HG02759 (cell line): ENCODE measurements around the gene ASZ1.

Source experiments
- ATAC-seq: cut with Tn5 transposase; IDR thresholded peaks from one replicate; pipeline ENCODE4 v1.9.1; 2021; ENCODE audit warnings: mild to moderate bottlenecking, moderate library complexity; ENCODE audit not compliant: unreplicated experiment

Gene ASZ1

DNA sequence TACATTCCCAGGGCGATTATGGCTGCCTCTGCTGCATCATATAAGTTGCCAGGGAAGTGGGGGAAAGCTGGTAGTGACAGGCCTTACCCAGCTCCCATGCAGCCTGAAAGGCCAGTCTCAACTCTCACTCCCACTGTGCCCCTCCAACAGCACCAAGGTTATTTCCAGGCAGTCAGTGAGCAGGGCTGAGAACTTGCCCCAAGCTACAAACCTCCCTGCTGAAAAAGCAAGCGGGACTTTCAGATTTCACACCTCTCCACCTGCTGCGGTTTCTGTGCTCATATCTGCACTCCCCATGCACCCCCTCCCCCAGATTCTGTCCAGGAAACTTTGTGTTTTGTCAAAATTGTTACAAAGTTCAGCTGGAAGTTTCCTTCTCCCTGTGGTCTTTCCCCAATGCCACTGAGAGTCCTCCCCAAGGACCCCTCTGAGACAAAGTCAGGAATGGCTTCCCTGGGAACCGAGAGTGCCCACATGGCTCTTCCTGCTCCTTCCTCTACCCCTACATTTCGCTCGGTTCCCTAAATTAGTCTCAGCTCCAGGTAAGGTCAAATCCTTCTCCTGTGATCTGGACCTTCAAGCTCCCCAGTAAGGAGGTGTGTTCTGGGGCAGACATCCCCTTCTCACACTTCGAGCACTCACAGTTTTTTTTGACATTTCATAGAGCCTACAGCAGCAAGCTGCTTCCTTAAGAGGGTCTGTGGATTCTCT, 79.2 kb downstream of the ASZ1 start:
- peak; percentile 90 for ATAC-seq

DNA sequence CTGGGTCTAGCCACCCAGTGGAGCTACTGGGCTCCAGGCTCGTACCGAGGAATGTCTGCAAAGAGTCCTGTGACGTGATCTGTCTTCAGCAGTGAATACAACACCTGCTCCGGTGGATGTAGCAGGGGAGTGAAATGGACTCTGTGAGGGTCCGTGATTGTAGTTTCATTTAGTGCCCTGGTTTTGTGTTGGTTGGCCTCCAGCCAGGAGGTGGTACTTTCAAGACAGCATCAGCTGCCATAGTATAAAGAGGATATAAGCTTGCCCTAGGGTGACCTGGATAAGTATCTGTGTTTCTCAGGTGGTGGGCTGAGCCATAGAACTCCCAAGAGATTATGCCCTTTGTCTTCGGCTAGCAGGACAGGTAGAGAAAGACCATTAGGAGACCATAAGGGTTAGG, 79.8 kb downstream of the ASZ1 start:
- ATAC-seq, result peak; percentile 6

DNA sequence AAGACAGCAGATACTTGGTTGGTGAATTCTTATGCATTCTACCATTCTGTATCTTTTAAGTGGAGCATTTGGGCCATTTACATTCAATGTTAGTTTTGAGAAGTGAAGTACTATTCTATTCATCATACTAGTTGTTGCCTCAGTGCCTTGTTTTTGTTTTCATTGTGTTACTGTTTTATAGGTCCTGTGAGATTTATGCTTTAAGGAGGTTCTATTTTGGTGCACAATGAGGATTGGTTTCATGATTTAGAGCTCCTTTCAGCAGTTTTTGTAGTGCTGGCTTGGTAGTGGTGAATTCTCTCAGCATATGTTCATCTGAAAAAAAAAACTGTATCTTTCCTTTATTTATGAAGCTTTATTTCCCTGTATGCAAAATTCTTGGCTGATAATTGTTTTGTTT, 81.1 kb downstream of the ASZ1 start:
- ATAC-seq, result no peak

DNA sequence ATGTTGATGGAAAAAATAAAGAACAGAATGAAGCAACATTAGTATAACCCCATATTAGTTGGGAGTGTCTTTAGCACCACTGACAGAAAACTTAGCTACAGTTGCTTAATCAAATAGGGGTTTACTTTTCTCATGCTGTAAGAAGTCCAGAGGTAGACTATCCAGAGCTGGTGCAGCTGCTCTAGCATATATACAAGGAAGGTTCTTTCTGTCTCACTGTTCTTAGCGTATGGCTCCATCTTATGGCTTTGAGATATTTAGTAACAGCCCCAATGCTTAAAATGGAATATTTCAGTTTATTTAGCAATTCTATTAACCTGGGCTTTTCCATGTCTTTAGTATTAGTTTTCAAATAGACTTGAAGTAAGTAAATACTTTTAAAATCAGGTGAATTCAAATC, 89.3 kb downstream of the ASZ1 start:
- ATAC-seq, result no peak

DNA sequence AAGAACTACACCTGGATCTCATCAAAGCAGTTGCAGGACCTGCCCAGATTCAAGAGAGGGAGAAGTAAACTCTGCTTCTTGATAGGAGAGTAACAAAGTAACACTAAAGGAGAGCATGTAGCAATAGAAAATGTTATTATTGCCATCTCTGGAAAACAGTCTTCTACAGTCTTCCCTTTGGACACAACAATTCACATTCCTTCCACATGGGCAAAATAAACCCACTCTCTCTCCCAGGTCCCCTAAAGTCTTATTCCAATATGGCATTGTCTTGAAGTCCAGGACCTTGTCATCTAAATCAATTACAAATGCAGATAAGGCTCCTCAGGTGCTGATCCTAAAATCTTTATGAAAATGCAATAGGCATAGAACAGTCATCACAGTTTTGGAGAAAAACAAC, 94.1 kb downstream of the ASZ1 start:
- ATAC-seq, result no peak

DNA sequence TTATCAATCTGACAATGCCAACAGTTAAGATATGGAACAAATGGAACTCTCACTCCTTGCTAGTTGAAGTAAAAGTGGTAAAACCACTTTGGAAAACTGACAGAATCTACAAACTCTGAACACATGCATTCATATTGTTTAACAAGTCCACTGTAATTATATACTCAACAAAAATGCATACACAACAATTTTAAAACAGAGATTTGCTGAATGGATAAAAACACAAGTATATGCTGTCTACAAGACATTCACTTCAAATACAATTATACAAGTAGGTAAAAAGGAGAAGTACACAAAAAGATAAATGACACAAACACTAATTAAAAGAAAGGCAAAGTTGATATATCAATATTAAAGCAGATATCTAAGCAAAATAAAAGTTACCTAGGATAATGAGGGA, 95.3 kb downstream of the ASZ1 start:
- ATAC-seq, result no peak

DNA sequence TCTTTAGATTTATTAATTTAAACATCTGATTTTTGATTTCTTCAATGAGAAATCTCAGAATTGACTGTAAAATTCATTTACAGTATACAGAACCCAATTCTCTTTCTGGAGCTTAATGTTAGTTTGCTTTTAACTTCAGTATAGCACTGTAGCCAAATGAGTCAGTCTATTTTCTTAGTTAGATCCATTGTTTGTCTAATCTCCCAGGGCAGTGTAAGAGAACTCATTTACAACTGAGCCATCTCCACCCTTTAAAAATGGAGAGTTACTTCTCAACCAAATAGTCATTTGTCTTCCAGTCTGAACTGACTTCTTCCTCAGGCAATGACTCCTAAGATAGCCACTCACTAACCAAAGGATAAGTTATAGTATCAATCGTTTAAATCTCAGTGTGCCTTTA, 101.5 kb downstream of the ASZ1 start:
- ATAC-seq, result no peak

DNA sequence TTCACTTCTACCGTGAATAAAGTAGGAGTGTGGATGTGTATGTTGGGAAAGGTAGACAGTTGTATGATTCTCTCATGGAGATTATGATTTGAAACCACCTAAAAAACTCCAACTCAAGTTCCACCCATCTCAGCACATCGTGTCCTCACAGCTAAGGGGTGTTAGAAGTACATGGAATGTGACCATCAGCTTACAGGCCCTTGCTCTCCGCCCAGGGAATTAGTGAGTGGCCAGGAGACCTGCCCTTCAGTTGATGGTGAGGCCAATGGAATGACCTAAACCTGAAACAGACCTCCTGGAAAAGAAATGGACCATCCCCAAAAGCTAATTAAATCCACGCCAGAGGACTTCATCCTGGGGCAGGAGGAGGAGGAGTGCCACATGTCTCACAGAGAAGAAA, 102.3 kb downstream of the ASZ1 start:
- no peak for ATAC-seq

DNA sequence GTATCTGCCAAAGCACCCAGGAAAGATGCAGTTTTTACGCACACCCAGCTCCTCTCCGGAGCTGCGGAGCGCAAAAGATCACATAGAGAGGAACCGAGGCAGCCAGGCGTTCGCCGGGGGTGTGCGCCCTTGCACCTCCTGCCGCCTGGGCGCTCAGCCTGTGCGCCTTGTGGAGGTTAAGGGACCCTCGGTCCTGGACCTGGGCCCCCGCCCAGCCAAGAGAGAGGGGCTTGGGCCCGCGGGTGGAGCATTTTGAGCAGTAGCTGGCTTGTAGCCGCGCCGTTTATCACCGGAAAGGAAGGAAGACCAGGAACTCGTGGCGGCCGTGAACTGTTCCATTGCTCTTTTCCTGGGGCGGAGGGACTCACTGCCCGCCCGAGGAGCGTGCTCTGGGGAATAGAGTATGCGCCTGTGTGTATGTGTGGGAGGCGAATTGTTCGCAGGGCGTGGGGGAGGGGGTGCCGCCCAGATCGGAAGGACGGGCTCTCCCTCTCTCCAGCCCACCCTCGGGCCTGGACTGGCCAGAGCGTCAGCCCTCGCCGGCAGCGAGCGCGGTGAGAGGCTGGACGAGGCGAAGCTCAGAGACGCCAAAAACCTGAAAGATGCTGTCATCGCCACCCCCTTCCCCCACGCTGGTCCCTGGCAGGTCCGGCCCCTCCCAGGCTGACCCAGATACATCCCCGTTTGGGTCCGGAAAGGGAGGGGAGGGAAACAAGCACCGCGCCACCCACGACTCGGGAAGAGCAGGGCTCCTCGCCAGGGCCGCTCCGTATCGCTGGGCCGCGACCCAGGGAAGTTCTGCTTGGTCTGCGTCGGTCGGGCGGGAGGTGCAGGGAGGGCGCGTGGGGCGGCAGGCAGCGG, 103.2 kb downstream of the ASZ1 start:
- ATAC-seq, result no peak

DNA sequence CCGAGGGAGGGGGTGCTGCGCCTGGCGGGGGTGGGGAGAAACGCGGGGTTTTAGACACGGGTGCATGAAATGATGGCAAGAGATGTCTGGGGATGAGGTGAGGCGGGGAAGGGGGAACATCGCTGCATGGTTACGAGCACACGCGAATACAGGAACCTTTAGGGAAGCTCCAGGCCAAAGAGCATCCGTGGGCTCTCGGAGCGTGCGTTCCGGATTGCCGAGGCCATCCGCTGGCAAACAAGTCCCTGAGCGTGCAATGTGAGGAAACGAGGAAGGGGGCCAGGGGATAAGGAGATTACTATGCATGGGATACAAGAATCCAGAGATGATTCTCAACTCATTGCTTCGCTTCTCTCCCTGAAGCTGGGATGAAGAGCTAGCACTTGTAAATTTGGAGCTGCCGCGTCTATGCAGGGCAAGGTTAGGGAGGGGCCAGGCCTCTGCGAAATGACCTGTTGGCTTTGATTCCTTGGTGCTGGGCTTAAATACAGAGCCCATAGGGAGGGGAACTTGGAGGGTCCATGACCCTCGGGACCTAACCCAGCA, 103.9 kb downstream of the ASZ1 start:
- no peak for ATAC-seq

DNA sequence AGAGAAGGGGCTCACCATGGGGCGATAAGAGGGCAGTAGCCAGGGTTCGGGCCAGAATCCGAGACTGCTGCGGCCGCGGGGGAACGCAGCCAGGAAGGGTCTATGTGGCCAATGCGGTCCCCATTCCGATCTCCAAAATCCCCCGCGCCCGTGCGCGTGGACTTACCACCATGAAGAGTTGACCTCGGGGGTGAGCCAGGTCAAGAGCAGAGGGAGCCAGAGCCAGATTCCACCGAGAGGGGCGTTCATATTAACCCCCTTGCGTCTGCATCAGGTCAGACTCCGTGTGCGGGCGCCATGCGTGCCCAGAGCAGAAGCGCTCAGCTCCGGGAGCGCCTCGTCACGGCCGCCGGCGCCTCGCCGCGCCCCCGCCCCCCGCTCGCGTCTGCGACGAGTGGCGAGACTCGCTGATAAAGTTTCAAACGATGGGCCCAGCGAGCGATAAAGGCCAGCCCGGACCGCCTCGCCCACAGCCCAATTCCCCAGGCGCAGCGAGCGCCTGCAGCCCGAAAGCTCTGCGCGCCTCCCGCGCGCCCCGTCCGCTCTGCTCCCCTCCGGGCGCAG, 104.5 kb downstream of the ASZ1 start, which contains the start of gene WNT2:
Gene WNT2, minus strand, starts transcription at position 318 of the 564 bp plus-strand sequence. Its CDS starts 69 bp downstream, at position 249.
- no peak for ATAC-seq

DNA sequence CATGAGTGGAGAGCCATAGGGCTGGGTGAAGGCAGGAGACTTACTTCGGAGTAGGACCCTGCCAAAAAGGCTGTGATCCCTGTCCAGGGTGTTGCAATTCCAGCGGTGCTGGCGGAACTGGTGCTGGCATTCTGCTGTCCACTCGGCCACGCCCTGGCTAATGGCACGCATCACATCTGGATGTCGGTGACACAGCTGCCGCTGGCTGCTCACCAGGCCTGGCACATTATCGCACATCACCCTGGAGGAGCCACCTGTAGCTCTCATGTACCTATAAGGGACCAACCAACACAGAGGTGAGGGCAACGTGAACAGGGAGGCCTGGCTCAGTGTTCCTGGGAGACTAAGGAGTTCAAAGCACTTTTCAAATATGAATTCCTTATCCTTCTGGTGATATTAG, 106.8 kb downstream of the ASZ1 start:
- no peak for ATAC-seq

DNA sequence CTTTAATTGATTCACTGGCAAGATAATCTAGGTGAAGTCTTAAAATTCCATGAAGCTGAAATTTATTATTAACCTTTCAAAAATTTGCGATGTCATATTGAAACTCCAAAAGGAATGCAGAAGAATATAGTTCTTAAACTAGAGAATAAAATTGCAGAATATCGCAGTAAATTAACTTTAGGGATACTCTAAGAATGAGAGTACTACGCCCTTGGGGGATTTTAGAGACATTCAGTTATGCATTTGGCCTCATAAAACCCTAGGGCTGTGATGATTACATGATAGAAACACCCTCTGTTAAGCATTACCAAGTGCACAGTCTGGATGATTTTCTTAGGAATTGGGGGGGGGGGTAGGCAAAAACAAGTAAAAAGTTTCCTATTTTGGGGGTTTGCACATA, 108.1 kb downstream of the ASZ1 start:
- ATAC-seq, result no peak

DNA sequence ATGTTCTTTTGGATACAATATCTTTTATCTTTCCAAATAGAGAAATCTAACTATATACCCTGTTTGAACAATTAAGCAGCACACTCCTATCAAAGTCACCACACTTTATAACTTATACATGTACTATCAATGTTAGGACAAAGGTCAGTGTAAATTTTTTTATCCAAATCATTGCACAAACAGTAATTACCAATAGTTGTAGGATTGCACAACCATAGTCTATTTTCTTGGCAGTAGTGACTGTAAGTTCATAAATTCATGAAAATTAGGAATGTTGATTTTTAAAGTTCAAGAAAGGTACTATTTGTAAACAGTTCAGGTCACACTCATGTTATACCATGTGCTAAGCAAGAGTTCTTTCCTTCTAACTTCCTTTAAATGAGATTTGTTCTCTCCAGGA, 113.7 kb downstream of the ASZ1 start:
- no peak for ATAC-seq
